ENCODE measurements around the gene PARP1.

Gene PARP1

GRCh38 chr1:226419284-226420029 lies 11.6 kb upstream of the PARP1 start:
- no peak for DNase-seq (ENCODE audit: low read depth)
- TF ChIP-seq CTCF (IDR thresholded peaks at IDR 0.05; ENCODE audit: control insufficient read depth, insufficient read depth, low read depth, low read length, missing control alignments) = no peak
- H3K4me3 ChIP-seq (ENCODE audit: control insufficient read depth, low read depth, low read length) = no peak overlapping the region

GRCh38 chr1:226417830-226418546 lies 10.1 kb upstream of the PARP1 start:
- DNase-seq (ENCODE audit: low read depth) = no peak
- TF ChIP-seq CTCF (IDR thresholded peaks at IDR 0.05; ENCODE audit: control insufficient read depth, insufficient read depth, low read depth, low read length, missing control alignments) = no peak
- no peak overlapping the region for H3K4me3 ChIP-seq (ENCODE audit: control insufficient read depth, low read depth, low read length)

- TF ChIP-seq CTCF (IDR thresholded peaks at IDR 0.05; ENCODE audit: control insufficient read depth, insufficient read depth, low read depth, low read length, missing control alignments) = no peak
- H3K4me3 ChIP-seq (ENCODE audit: control insufficient read depth, low read depth, low read length) = no peak overlapping the region
- no peak for DNase-seq (ENCODE audit: low read depth)
Measured at GRCh38 chr1:226417350-226417749, 9.5 kb upstream of the PARP1 start.

- no peak overlapping the region for H3K4me3 ChIP-seq (ENCODE audit: control insufficient read depth, low read depth, low read length)
- DNase-seq (ENCODE audit: low read depth) = no peak
- no peak for TF ChIP-seq CTCF (IDR thresholded peaks at IDR 0.05; ENCODE audit: control insufficient read depth, insufficient read depth, low read depth, low read length, missing control alignments)
Measured at GRCh38 chr1:226414098-226414698, 6.3 kb upstream of the PARP1 start.

- no peak for DNase-seq (ENCODE audit: low read depth)
- no peak for TF ChIP-seq CTCF (IDR thresholded peaks at IDR 0.05; ENCODE audit: control insufficient read depth, insufficient read depth, low read depth, low read length, missing control alignments)
- H3K4me3 ChIP-seq (ENCODE audit: control insufficient read depth, low read depth, low read length) = no peak overlapping the region
Measured at GRCh38 chr1:226411619-226412018, 3.7 kb upstream of the PARP1 start.

- no peak for DNase-seq (ENCODE audit: low read depth)
- no peak overlapping the region for H3K4me3 ChIP-seq (ENCODE audit: control insufficient read depth, low read depth, low read length)
- no peak for TF ChIP-seq CTCF (IDR thresholded peaks at IDR 0.05; ENCODE audit: control insufficient read depth, insufficient read depth, low read depth, low read length, missing control alignments)
Measured at GRCh38 chr1:226410958-226411357, 3.1 kb upstream of the PARP1 start.

All from AG09309 (cell line).